ENCODE data around the gene EEF1AKMT2. TPM values are rescaled to one million over a fixed set of nuclear protein-coding genes. Genes with fewer than 3 reads are reported as not detected.

The EEF1AKMT2 gene
- total RNA-seq, 1 donor from 2014 or later = 18.3 TPM

GRCh38 chr10:124744102-124745050 is 47.3 kb downstream of the EEF1AKMT2 start, which contains the start of gene FAM53B:
FAM53B (minus strand) TSS chr10:124744378; CDS start chr10:124706713, 37,665 bp downstream.
- Mint-ChIP-seq H3K4me1 (ENCODE audit: low read depth) (peaks cover 38% of the 10 kb centered on the region), H3K9me3 (ENCODE audit: low read depth) (no peaks in the 10 kb centered on the region)
- no peak for DNase-seq (ENCODE audit: low spot score)

GRCh38 chr10:124743191-124744101 is 48.2 kb downstream of the EEF1AKMT2 start:
- no peak for DNase-seq (ENCODE audit: low spot score)
- H3K27me3 Mint-ChIP-seq (ENCODE audit: low read depth) = no peaks in the 10 kb centered on the region
- peak overlapping the region; percentile 96 for H3K27ac Mint-ChIP-seq (ENCODE audit: unreplicated experiment)
- H3K4me1 Mint-ChIP-seq (ENCODE audit: low read depth) = peaks cover 44% of the 10 kb centered on the region
- peaks cover 2% of the 10 kb centered on the region for H3K36me3 Mint-ChIP-seq (ENCODE audit: low read depth)
- H3K9me3 Mint-ChIP-seq (ENCODE audit: low read depth) = no peaks in the 10 kb centered on the region
- no peak for TF ChIP-seq CTCF (IDR thresholded peaks at IDR 0.05)
- H3K4me3 Mint-ChIP-seq (ENCODE audit: unreplicated experiment) = peak overlapping the region; percentile 97

More at GRCh38 chr10:124744102-124745050, 47.3 kb downstream of the EEF1AKMT2 start, which contains the start of gene FAM53B:
- Mint-ChIP-seq H3K27ac (ENCODE audit: unreplicated experiment) (peak within 1 kb of the TSS; percentile 96), H3K4me3 (ENCODE audit: unreplicated experiment) (peak within 1 kb of the TSS; percentile 97), H3K36me3 (ENCODE audit: low read depth) (peaks cover 2% of the 10 kb centered on the region), H3K27me3 (ENCODE audit: low read depth) (no peaks in the 10 kb centered on the region)
- no peak for TF ChIP-seq CTCF (IDR thresholded peaks at IDR 0.05)

- Mint-ChIP-seq H3K27ac (ENCODE audit: unreplicated experiment) (peak overlapping the region; percentile 74), H3K4me3 (ENCODE audit: unreplicated experiment) (peak overlapping the region; percentile 97), H3K27me3 (ENCODE audit: low read depth) (no peaks in the 10 kb centered on the region), H3K4me1 (ENCODE audit: low read depth) (peaks cover 47% of the 10 kb centered on the region), H3K36me3 (ENCODE audit: low read depth) (no peaks in the 10 kb centered on the region), H3K9me3 (ENCODE audit: low read depth) (no peaks in the 10 kb centered on the region)
- TF ChIP-seq CTCF (IDR thresholded peaks at IDR 0.05) = peak; percentile 73
- no peak for DNase-seq (ENCODE audit: low spot score)
Observed at GRCh38 chr10:124742413-124743190, 49.1 kb downstream of the EEF1AKMT2 start.

- Mint-ChIP-seq H3K9me3 (ENCODE audit: low read depth) (no peaks in the 10 kb centered on the region), H3K4me3 (ENCODE audit: unreplicated experiment) (peak overlapping the region; percentile 97), H3K27me3 (ENCODE audit: low read depth) (no peaks in the 10 kb centered on the region), H3K36me3 (ENCODE audit: low read depth) (no peaks in the 10 kb centered on the region), H3K4me1 (ENCODE audit: low read depth) (peaks cover 54% of the 10 kb centered on the region), H3K27ac (ENCODE audit: unreplicated experiment) (no peak overlapping the region)
- DNase-seq (ENCODE audit: low spot score) = no peak
- no peak for TF ChIP-seq CTCF (IDR thresholded peaks at IDR 0.05)
Observed at GRCh38 chr10:124741922-124742412, 49.7 kb downstream of the EEF1AKMT2 start.
